ENCODE measurements around the gene DLST.

DLST gene

DNA sequence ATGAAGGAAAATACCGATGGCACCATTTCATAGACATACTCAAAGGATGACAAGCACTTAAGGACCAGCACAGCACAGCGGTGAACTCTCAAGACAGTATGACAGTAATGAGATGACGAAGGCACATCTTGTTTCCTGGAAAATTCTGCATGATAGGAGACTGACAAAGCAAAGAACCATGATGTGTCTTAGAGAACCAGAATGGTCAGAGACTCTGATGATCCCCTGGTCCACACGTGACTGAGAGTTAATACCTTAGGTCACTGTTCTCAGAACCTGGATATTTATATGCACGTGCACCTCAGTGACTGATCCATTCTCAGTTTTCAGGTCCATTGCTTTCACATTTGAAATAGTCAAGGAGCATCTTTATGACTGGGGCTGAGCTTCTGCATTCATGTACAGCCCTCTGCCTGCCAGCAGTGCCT lies 41.1 kb upstream of the DLST start:
- Histone ChIP-seq H3K9me2 (replicated peaks; ENCODE audit: low read depth, low read length) (no peaks in the 10 kb centered on the region), H3K79me2 (ENCODE audit: insufficient read depth, low read length) (no peaks in the 10 kb centered on the region), H3K36me3 (ENCODE audit: insufficient read depth, low read length) (peaks cover 23% of the 10 kb centered on the region), H3K4me3 (ENCODE audit: low read length, poor library complexity, severe bottlenecking) (no peak overlapping the region), H4K20me1 (ENCODE audit: insufficient read depth, low read length, poor library complexity, severe bottlenecking) (no peaks in the 10 kb centered on the region), H3K9me3 (ENCODE audit: insufficient read depth, low read depth, low read length) (no peaks in the 10 kb centered on the region), H3F3A (ENCODE audit: low read depth) (peaks cover 3% of the 10 kb centered on the region; the same call in 1 of the 2 replicates), H3K4me2 (ENCODE audit: low read depth, low read length, poor library complexity, severe bottlenecking) (no peak overlapping the region), H3K9ac (ENCODE audit: low read depth, low read length, poor library complexity, severe bottlenecking) (no peak overlapping the region), H3K27me3 (ENCODE audit: insufficient read depth, low read length, poor library complexity, severe bottlenecking) (no peaks in the 10 kb centered on the region), H3K4me1 (ENCODE audit: insufficient read depth, low read length, poor library complexity, severe bottlenecking) (peaks cover 4% of the 10 kb centered on the region), H2AFZ (ENCODE audit: low read length) (no peak overlapping the region)
- TF ChIP-seq EZH2phosphoT487 (IDR thresholded peaks at IDR 0.05; ENCODE audit: borderline replicate concordance) (no peak), CTCF (conservative IDR thresholded peaks at IDR 0.05; ENCODE audit: low read length) (no peak)

GRCh38 chr14:74841230-74842207 lies 40.2 kb upstream of the DLST start:
- Histone ChIP-seq H3K9ac (ENCODE audit: low read depth, low read length, poor library complexity, severe bottlenecking) (no peak overlapping the region), H3F3A (ENCODE audit: low read depth) (peaks cover 3% of the 10 kb centered on the region; the same call in 1 of the 2 replicates), H3K36me3 (ENCODE audit: insufficient read depth, low read length) (peaks cover 14% of the 10 kb centered on the region; the same call in 1 of the 2 replicates), H3K79me2 (ENCODE audit: insufficient read depth, low read length) (no peaks in the 10 kb centered on the region), H3K9me3 (ENCODE audit: insufficient read depth, low read depth, low read length) (no peaks in the 10 kb centered on the region), H3K4me3 (ENCODE audit: low read length, poor library complexity, severe bottlenecking) (no peak overlapping the region), H3K27me3 (ENCODE audit: insufficient read depth, low read length, poor library complexity, severe bottlenecking) (no peaks in the 10 kb centered on the region), H3K4me1 (ENCODE audit: insufficient read depth, low read length, poor library complexity, severe bottlenecking) (peaks cover 4% of the 10 kb centered on the region), H3K4me2 (ENCODE audit: low read depth, low read length, poor library complexity, severe bottlenecking) (no peak overlapping the region), H3K9me2 (replicated peaks; ENCODE audit: low read depth, low read length) (no peaks in the 10 kb centered on the region), H4K20me1 (ENCODE audit: insufficient read depth, low read length, poor library complexity, severe bottlenecking) (no peaks in the 10 kb centered on the region), H2AFZ (ENCODE audit: low read length) (no peak overlapping the region)
- TF ChIP-seq EZH2phosphoT487 (IDR thresholded peaks at IDR 0.05; ENCODE audit: borderline replicate concordance) (no peak), CTCF (conservative IDR thresholded peaks at IDR 0.05; ENCODE audit: low read length) (no peak)

DNA sequence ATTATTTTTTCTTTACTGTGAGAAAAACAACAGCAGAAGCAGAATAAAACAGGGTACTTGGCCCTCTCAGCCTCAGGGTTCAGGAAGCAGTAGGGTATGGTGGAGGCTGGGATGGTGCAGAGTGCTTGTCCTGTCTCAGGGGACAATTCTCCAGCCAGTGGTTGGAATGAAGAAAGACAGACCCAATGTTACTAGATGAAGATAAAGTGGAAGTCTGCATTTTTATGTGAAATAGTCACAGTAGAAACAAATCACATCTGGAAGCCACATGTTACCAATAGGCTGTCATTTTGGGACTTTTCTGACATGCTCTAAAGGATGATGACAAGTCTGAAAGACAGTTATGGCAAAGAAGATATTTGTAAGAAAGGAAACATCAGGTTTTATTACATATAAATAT lies 38.1 kb upstream of the DLST start:
- Histone ChIP-seq H3K27me3 (ENCODE audit: insufficient read depth, low read length, poor library complexity, severe bottlenecking) (no peaks in the 10 kb centered on the region), H3K9ac (ENCODE audit: low read depth, low read length, poor library complexity, severe bottlenecking) (no peak overlapping the region), H3K36me3 (ENCODE audit: insufficient read depth, low read length) (peaks cover 7% of the 10 kb centered on the region; the same call in 1 of the 2 replicates), H3K4me1 (ENCODE audit: insufficient read depth, low read length, poor library complexity, severe bottlenecking) (no peaks in the 10 kb centered on the region), H4K20me1 (ENCODE audit: insufficient read depth, low read length, poor library complexity, severe bottlenecking) (no peaks in the 10 kb centered on the region), H2AFZ (ENCODE audit: low read length) (no peak overlapping the region), H3K4me3 (ENCODE audit: low read length, poor library complexity, severe bottlenecking) (no peak overlapping the region), H3K79me2 (ENCODE audit: insufficient read depth, low read length) (no peaks in the 10 kb centered on the region), H3K9me2 (replicated peaks; ENCODE audit: low read depth, low read length) (no peaks in the 10 kb centered on the region), H3K4me2 (ENCODE audit: low read depth, low read length, poor library complexity, severe bottlenecking) (no peak overlapping the region), H3F3A (ENCODE audit: low read depth) (no peaks in the 10 kb centered on the region), H3K9me3 (ENCODE audit: insufficient read depth, low read depth, low read length) (no peaks in the 10 kb centered on the region)
- no peak for TF ChIP-seq EZH2phosphoT487 (IDR thresholded peaks at IDR 0.05; ENCODE audit: borderline replicate concordance)
- no peak for TF ChIP-seq CTCF (conservative IDR thresholded peaks at IDR 0.05; ENCODE audit: low read length)

All from Loucy (cell line).